Amygdala (tissue), 56 donors: ENCODE measurements around the gene NOP58.
A peak's percentile ranks its signal among the peaks of the same experiment; 100 is the strongest.
"Not testable (repeated sequence)": the region's sequence is repeated elsewhere in the genome, so short reads cannot be mapped to it uniquely, and the experiment has no call there.

Experiments
- DNase-seq, 56 donors: peaks; one replicate each; lab custom pipeline; 2025; lab: John Stamatoyannopoulos, UW

NOP58 gene

GRCh38 chr2:202265467-202266277, at the start of gene NOP58:
Gene NOP58 (plus strand): TSS chr2:202265763. CDS start chr2:202265942, 179 bp downstream.
- peak; percentile 39 to 96 (median 87) for DNase-seq

GRCh38 chr2:202221873-202222272, 43.7 kb upstream of the NOP58 start:
- no peak for DNase-seq

- DNase-seq, result peak in 41 of 56 donors; percentile 2 to 63 (median 36)
Observed at GRCh38 chr2:202237787-202238233, 27.8 kb upstream of the NOP58 start.

GRCh38 chr2:202238234-202239197, 27.0 kb upstream of the NOP58 start, which contains the start of gene SUMO1:
Gene SUMO1 (minus strand): TSS chr2:202238597. CDS start chr2:202238451, 146 bp downstream.
- peak; percentile 48 to 93 (median 84) for DNase-seq

GRCh38 chr2:202247710-202248109, 17.9 kb upstream of the NOP58 start:
- not testable (repeated sequence) for DNase-seq

GRCh38 chr2:202249521-202250253, 15.9 kb upstream of the NOP58 start:
- DNase-seq, result no peak

GRCh38 chr2:202251494-202251893, 14.1 kb upstream of the NOP58 start:
- no peak for DNase-seq

- DNase-seq, result no peak
Observed at GRCh38 chr2:202261531-202261930, 4.0 kb upstream of the NOP58 start.

GRCh38 chr2:202267495-202267894, 1.9 kb downstream of the NOP58 start:
- DNase-seq, result no peak

- no peak for DNase-seq
Observed at GRCh38 chr2:202269585-202269984, 4.0 kb downstream of the NOP58 start.

GRCh38 chr2:202270487-202270886, 4.9 kb downstream of the NOP58 start:
- no peak for DNase-seq

- DNase-seq, result not testable (repeated sequence)
Observed at GRCh38 chr2:202276078-202276720, 10.6 kb downstream of the NOP58 start.

- no peak for DNase-seq
Observed at GRCh38 chr2:202278036-202278760, 12.6 kb downstream of the NOP58 start.

- DNase-seq, result no peak
Observed at GRCh38 chr2:202278944-202279343, 13.4 kb downstream of the NOP58 start.

GRCh38 chr2:202286595-202286994, 21.0 kb downstream of the NOP58 start:
- DNase-seq, result no peak

- DNase-seq, result no peak
Observed at GRCh38 chr2:202289394-202290204, 24.0 kb downstream of the NOP58 start.

- no peak for DNase-seq
Observed at GRCh38 chr2:202290316-202290715, 24.8 kb downstream of the NOP58 start.

GRCh38 chr2:202290970-202291369, 25.4 kb downstream of the NOP58 start:
- DNase-seq, result no peak
